GM21528 (cell line): Measurements from ENCODE around the gene THBS2.

Experiments
- ATAC-seq: cut with Tn5 transposase; IDR thresholded peaks from one replicate; pipeline ENCODE4 v1.9.1; 2021; ENCODE audit warnings: mild to moderate bottlenecking, moderate library complexity; ENCODE audit not compliant: unreplicated experiment, low FRiP score

Gene THBS2

DNA sequence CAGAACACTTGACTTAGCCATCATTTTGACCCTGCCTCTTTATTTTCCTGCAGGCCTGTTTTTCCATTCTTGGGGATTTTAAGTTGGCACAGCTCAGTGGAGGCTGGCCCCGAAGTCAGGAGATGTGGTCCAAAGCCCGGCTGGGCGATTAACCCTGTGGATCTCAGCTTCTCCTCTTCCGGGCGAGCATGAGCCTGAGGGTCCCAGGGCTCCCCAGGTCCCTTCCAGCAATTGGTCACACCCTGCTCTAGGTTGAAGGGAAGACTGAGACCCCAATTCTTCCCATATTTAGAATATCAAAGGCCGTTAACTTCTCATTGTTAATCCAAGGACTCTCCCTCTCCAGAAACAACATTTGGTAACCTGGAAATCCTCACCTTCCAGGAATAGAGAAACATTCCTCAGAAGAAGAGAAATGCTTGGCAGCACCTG is 2.3 kb downstream of the THBS2 start:
- no peak for ATAC-seq

DNA sequence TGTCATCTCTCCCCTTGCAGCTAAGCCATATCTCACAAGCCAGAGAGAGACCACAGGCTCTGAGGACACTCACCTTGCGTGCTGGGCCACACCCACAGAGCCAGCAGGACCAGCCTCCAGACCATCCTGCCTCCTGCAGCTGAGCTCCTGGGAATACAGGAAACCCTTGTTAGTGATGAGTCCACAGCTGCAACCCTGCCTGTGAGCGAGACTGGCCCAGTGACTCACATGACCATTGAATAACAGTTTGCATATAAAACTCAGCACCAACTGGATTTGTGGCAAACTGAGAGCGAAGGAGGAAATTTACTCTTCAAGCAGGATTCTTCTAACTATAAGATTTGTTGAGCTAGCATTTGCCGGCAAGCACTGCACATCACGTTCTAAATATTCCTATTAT is 3.0 kb downstream of the THBS2 start:
- ATAC-seq = no peak

DNA sequence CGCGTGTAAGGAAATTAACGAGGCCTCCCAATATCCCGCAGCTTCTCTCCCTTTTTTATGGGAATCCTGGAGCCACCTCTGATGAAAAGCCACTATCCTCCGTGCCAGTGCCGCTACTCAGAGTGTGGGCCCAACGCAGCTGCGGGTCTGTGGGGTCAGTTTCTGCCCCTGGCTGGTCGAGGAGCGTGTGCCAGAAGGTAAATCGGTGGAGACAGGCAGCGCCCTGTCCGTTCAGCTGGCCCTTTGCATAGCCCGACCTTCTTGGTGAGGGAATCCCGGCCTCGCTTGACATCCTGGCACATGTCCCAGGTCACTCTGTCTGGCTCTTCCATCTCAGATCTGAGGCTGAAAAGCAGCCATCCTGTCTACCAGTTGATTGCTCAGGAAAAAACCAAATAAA is 4.6 kb downstream of the THBS2 start:
- ATAC-seq = no peak

DNA sequence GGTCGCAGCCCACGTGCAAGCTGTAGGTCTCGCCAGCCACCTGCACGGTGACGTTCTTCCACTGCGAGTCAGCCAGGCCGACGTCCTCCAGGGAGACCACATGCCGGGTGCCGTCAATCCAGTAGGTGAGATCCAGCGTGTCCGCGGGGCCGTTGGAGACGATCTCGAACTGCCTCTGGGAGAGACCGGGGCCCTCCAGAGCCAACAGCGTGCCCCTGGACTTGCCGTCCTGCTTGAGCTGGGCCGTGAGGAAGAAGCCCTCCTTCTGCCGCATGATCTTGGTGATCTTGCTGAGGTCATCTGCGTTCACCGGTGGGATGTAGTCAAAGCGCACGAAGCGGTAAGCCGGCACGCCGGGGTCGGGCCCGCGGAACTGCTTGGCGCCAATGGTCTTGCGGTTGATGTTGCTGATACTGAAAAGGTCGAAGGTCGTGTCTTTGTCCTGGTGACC is 5.1 kb downstream of the THBS2 start:
- ATAC-seq = no peak

DNA sequence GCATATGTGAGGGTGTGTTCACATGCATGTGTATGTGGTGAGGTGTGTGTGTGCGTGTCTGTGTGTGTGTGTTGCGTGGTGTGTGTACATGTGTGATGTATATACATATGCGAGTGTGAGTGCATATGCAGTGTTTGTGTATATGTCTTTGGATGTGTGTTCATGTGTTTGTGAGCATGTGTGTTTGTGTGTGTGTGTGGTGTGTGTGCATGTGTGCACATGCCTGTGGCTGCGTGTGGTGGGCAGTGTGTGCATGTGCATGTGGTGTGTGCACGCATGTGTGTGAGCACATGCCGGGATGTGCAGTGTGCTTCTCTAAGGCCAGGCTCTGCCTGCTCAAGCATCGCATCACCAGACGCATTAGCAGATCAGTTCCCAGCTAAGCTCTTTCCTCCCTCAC is 5.7 kb downstream of the THBS2 start:
- ATAC-seq = no peak

DNA sequence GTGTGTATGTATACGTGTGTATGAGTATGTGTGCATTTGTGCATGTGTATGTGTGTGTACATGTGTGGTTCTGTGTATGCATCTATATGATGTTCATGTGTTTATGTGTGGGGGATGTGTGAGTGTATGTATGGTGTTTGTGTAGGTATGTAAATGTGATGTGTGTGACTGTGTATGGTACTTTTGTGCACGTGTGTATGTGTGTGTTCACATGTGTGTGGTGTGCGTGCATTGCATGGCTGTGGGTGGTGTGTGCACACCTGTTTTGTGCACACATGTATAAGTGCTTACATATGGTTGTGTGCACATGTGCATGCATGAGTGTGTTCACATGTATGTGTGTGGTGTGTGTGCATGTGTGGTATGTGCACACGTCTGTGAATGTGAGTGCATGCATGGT is 6.2 kb downstream of the THBS2 start:
- ATAC-seq = no peak

DNA sequence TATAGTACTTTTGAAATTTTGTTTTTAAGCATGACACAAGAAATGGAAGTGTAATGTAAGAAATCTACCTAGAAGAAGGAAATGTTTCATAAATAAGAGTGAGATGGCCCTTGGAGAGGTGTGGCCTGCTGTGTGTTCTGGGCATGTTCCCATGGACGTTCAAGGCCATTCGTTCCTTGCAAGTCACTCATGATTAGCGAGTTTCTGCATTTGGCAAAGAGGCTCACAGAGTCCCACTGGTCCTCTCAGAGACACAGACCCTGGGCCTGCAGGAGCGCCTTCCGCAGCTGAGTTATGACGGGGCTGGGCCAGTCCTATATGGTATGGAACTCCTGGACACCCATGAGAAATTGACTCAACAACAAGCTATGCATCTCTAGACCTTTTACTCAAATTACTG is 7.2 kb downstream of the THBS2 start:
- no peak for ATAC-seq

DNA sequence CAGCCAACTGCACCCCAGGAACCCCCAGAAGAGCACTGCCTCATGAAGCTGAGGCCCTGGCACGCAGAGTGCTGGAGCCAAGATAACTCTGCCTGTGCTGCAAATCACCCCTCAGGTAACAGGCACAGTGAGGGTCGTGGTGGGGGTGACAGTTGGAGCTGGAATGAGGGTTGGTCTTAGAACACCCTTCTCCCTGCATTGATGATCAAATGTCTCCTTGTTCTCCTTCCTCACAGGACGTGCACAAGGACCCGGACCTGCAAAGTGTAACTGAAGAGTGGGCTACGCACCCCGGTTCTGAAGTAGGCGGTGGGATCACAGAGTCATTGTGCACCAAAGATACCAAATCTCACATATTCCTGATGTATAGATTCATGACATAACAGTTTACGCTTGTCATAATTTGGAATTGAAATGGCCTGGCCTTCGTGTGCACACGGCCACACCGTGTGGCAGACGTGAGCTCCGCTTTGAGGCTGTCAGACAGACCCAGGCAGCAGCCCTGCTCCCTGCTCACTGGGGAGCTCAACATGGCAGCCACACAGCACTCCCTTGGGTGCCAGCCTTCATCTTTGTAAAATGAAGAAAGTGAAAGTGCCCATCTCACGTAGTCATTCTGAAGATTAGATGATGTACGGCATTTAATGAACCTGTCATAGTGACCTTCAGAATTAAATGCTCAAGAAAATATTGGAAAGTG is 8.8 kb downstream of the THBS2 start:
- no peak for ATAC-seq

DNA sequence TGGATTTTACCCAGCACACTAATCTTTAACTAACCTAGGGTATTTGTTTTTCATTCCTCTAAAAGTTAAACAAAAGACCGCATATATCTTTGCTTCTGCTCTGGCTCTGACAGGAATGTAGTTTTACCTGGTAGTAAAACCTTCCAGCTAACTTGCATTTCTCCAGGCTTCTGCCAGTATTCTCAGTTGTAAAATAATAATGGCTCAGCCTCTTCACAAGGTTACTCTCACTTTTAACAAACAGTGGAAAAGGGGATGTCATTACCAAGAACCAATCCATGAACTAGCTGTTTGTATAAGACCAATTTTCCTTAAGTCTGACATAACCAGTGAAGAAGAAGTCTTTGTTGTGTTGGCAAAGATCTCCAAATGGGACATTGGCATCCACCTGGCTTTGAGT is 10.0 kb downstream of the THBS2 start:
- ATAC-seq = no peak

DNA sequence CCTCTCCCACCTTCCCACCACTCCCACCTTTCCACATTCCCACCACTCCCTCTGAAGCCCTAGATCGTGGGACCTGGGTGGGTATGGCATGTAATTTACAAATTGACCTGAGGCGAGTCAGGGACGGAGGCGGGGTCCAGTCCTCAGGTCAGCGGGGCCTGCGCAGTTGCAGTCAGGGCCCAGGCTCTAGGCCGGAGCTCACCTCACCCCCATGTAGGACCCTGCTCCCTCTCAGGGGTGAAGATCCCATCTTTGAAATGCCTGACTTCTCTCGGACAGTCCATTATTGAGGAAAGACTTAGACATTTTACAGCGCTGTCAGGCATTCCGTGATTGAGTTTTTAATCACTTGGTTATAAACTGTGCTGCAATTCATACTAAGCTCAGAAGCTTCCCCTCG is 10.5 kb downstream of the THBS2 start:
- ATAC-seq = no peak

DNA sequence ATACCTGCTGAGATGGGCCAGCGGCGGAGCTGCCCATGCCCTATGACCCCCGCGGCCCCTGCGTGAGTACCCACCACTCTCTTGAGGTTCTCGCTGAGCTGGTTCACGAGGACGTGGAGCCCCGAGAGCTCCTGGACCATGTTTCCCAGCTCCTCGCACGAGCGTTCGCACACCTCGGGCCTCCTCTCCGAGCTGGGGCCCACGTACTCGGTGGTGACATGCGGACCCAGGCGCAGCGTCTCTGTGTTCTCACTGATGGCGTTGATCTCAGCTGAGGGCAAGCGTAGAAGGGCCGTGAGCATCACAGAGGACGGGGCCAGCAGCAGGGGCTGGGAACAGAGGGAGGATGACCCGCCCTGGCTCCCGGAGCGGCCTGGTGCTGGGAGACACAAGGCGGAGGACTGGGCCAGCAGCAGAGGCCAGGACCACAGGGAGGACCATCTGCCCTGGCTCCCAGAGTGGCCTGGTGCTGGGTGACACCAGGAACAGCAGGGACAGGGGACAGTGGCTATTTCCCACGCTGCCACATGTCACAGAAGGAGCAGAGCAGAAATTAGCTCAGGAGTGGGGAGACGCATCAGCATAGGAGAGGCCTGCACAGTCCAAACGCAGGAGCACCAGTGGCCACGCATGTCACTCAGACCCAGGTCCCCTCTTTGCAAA is 11.8 kb downstream of the THBS2 start:
- no peak for ATAC-seq

DNA sequence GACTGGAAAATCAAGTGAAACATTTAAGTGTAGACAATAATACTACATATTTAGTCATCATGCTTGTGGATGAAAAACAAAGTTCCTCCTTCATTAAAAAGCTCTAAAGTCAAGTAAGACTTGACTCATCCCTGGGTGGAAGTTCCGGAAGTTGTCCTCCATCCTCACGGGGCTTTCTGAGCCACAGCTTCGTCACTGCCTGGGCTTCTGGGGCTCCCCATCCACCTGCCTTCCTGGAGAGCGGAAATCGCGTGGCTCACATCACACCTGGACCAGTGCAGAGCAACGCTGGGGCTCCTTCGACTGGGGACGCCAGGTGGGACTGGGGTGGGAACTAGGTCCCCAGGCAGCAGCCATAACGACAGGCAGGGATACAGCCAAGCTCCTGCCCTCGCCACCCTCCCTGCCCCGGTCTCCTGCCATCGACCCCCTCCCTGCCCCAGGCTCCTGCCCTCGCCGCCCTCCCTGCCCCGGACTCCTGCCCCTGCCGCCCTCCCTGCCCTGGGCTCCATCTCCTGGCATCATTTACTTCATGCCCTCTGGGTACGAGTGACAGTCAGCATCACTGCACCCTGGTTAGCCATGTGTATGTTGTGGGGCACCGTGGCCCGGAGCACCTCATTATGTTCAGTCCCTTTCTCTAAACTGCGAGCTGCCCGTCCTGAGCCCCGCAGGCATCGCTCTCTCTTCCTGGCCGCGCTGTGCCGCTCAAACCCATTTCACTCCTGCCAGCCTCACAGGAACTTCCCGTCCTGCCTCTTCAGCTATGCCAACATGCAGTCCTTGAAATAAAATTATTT is 12.9 kb downstream of the THBS2 start:
- no peak for ATAC-seq

DNA sequence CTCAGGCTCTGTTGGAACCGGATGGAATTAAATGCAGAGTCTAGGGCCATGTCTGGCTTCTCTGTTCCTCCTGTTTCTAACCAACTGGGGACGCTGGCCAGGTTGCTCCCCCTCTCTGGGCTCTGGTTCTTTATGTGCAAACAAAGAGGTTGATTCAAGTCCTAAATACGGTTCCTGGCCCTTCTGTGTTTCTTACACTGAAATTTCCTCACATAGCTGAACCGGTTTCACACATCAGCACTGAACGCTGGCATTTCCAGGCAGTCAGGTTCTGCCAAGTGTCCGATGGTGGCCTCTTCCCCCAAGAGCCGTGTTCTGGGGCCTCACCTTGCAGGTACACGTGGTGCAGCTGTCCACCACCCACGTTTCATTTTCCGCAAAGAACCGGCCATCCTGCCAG is 13.5 kb downstream of the THBS2 start:
- ATAC-seq = no peak

DNA sequence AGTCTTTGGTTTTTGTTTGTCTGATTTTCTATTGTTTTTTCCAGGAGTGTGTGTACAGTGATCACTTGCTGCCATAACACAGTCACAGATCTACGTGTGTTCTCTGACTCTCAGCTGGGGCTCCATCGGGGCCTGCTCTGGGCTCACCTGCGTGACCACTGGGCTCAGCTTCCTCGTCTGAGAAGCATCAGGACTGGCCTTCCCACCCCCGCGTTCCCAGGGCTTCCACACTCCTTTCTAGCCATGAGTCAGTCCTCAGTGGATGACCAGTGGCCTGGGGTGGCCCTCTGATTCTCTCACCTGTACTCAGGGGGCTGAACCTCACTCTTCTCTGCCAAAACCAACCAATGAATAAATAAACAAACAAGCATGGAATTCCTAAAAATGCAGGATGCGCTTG is 14.5 kb downstream of the THBS2 start:
- no peak for ATAC-seq

DNA sequence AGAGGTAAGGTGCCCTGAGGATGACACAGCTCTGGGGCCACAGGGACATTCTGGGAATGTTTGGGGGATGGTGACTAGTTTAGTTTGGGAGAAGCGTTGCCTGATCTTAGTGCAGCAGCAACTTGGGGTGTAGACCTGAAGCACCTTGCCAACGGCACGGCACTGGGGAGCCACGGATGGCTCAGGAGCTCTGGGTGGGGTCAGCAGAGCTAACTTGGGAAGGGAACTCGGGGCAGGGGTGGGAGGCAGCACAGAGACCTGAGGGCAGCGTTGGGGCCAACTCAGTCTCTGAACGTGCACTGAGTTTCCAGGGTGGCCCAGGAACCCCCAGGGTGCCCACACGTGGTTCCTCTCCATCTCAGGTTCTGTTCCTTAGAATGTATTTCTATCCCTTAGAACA is 14.9 kb downstream of the THBS2 start:
- no peak for ATAC-seq

DNA sequence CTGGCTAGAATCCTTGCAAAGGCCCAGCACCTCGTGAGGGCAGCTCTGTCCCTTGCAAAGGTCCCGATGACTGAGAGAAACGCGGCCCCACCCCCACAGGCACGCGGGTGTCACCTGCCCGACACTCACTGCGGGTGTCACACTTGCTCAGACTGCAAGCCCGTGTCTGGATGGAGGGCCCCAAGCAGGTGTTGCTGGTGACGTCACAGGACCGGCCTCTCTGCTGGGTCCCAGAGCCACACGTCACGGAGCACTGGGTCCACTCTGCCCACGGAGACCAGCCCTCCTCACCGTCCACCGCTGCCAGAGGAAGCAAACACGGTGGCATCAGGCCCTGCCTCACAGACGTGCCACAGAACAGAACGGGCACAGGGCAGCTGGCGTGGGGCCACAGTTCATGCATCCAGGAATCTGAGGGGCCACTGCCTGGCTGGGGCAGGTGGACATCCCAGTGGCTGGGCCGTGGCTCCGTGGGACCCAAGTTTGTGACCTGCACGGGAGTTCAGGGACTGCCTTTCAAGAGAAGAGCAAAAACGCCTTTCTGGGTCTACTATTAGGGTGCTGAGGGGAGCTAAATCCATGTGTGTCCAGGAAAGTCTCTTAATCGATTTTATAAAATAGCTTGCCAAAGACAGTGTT is 16.0 kb downstream of the THBS2 start:
- ATAC-seq = no peak

DNA sequence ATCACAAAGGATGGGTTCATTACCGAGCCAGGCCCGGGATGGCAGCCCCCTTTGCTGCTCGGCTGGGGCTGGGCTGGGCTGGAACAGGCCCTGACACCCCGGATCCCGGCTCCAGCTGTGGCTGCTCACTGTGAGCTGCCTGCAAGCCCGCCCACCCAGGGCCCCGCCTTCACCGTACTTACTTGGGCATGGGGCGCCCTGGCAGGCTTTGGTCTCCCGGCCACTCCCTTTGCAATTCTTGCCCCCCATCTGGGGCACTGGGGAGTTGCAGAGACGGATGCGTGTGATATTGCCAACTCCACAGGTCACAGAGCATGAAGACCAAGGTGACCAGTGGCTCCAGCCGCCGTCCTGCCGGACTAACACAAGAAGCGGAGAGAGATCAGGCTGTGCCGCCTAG is 16.7 kb downstream of the THBS2 start:
- ATAC-seq = no peak

DNA sequence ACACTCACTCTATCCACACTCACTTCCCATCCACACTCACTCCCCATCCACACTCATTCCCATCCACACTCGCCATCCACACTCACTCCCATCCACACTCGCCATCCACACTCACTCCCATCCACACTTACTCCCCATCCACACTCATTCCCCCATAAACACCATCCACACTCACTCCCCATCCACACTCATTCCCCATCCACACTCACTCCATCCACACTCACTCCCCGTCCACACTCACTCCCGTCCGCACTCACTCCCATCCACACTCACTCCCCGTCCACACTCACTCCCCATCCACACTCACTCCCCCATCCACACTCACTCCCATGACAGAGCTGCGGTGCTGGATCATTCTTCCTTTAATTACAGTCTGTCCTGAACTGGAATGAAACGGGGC is 17.1 kb downstream of the THBS2 start:
- no peak for ATAC-seq

DNA sequence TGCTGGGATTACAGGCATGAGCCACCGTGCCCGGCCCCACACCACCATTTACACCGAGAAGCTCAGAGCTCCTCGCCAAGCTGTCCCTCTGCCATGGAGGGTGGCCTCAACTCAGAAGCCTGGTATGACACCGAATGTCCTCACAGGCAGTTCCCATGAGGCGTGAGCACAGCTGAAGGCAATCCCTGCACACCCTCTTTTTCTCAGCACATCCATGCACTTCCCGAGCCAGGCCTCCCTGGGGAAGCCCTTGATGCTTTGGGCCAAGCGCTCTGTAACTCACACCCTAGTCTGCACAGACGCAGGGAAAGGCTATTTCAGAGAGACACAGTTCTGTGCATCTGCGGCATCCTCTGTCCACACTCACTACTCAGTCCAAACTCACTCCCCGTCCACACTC is 18.4 kb downstream of the THBS2 start:
- ATAC-seq = no peak

DNA sequence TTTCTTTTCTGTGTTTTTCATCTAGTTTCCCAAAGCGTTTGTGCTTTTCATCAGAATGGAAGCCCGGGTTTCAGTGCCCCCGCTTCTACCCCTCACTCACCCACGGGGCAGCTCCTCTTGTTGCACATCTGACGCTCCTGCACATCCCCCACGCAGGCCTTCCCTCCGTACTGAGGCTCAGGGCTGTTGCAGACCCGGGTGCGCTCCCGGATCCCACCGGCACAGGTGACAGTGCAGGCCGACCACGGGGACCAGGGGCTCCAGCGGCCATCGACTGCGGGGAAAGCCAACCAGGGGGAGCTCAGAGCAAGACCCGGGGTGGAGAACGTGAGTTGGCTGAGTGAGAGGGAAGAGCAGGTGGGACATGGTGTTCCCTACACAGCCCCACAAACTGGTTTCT is 19.0 kb downstream of the THBS2 start:
- ATAC-seq = no peak

DNA sequence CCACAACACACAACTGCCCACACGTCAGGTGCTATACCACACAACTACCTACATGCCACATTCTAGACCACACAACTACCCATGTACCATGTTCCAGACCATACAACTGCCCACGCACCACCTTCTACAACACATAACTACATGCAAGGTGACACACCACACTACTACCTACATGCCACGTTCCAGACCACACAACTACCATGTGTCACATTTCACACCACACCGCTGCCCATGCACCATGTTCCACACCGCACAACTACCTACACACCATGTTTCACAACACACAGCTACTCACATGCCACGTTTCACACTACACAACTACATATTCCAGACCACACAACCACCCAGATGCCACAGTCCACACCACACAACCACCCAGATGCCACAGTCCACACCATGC is 19.8 kb downstream of the THBS2 start:
- no peak for ATAC-seq
